Panc1 (cell line): ENCODE measurements around the gene KIF26B. TPM values are rescaled to one million over a fixed set of nuclear protein-coding genes. Genes with fewer than 3 reads are reported as not detected.

Experiments
- ATAC-seq: fragments of 200-7000 bp; cut with Tn5 transposase; 2 replicates; pipeline ENCODE4 v1.9.1; 2020; ENCODE audit warnings: mild to moderate bottlenecking, moderate library complexity
- BruUV-seq: library from RNA; stranded (reverse); fragments of 400-500 nt; replicated peaks from 2 replicates; lab custom pipeline; 2021; lab: Mats Ljungman, UMichigan
- CTCF ChIA-PET: fragments of 300-600 bp; sonication (Branson Sonifier 250); formaldehyde crosslinking; loops from one replicate; lab custom pipeline; 2022; ENCODE audit warnings: antibody characterized with exemption; lab: Charles Lee
- POLR2A ChIA-PET: fragments of 300-600 bp; sonication (Branson Sonifier 250); formaldehyde crosslinking; loops from one replicate; lab custom pipeline; 2022; ENCODE audit warnings: antibody characterized with exemption; lab: Charles Lee
- DNase-seq: peaks from one replicate; pipeline ENCODE4 v3.0.0-alpha.2; 2010; ENCODE audit warnings: low read depth, low spot score
- H3K27ac ChIP-seq: 2 replicates; pipeline ENCODE4 v1.5.1; 2011; ENCODE audit warnings: mild to moderate bottlenecking, low read length, inconsistent platforms
- H3K27me3 ChIP-seq: fragments of 200-500 bp; sonication (Bioruptor generic); 2 replicates; pipeline ENCODE4 v1.6.0; 2014; ENCODE audit warnings: low read length, inconsistent platforms; ENCODE audit not compliant: control insufficient read depth, insufficient read depth
- H3K36me3 ChIP-seq: fragments of 200-500 bp; sonication (Bioruptor generic); 2 replicates; pipeline ENCODE4 v1.5.1; 2014; ENCODE audit warnings: inconsistent platforms, mild to moderate bottlenecking, low read length, moderate library complexity; ENCODE audit not compliant: control insufficient read depth, insufficient read depth
- H3K4me1 ChIP-seq: 2 replicates; pipeline ENCODE4 v1.5.1; 2011; ENCODE audit warnings: inconsistent platforms, mild to moderate bottlenecking, low read length, moderate library complexity; ENCODE audit not compliant: control insufficient read depth, insufficient read depth
- H3K4me3 ChIP-seq, 2 experiments: 2 replicates each; pipeline ENCODE4 v1.5.1; 2011 to 2012; ENCODE audit warnings: low read depth in 2 of 2, low read length in 2 of 2, mild to moderate bottlenecking in 2 of 2, inconsistent platforms in 1 of 2, moderate library complexity in 1 of 2
- H3K9me3 ChIP-seq: fragments of 200-500 bp; sonication (Bioruptor generic); 2 replicates; pipeline ENCODE4 v1.5.1; 2014; ENCODE audit warnings: low read depth, mild to moderate bottlenecking, inconsistent platforms, low read length, moderate library complexity; ENCODE audit not compliant: control insufficient read depth, insufficient read depth
- POLR2AphosphoS5 ChIP-seq: IDR thresholded peaks from 2 replicates; pipeline ENCODE4 v1.6.1; 2012; ENCODE audit warnings: mild to moderate bottlenecking, low read depth, low read length, moderate library complexity
- REST ChIP-seq, 2 experiments: IDR thresholded peaks; 2 replicates each; pipeline ENCODE4 v1.6.1; 2011 to 2012; ENCODE audit warnings: low read depth in 2 of 2, control low read depth in 1 of 2, low read length in 1 of 2, mild to moderate bottlenecking in 1 of 2, moderate library complexity in 1 of 2; ENCODE audit not compliant: insufficient read depth in 1 of 2
- SIN3A ChIP-seq: IDR thresholded peaks from 2 replicates; pipeline ENCODE4 v1.6.1; 2012; ENCODE audit warnings: low read depth, mild to moderate bottlenecking, low read length, moderate library complexity, borderline replicate concordance; ENCODE audit not compliant: insufficient read depth
- TCF7L2 ChIP-seq: IDR thresholded peaks from 2 replicates; pipeline ENCODE4 v1.6.1; 2011; ENCODE audit warnings: mild to moderate bottlenecking, low read depth, low read length, inconsistent platforms
- in situ Hi-C: cut with HindIII; loops from 2 replicates; pipeline ENCODE4 v1.10.0; 2016; ENCODE audit warnings: low sequenced_read_pairs, low pct_unique_long_range_greater_than_20kb
- intact Hi-C: fragments of 100-400 bp; cut with micrococcal nuclease; formaldehyde crosslinking; loops from one replicate; pipeline ENCODE4 v1.10.0; 2022; ENCODE audit not compliant: unreplicated experiment
- total RNA-seq: library from RNA; stranded (reverse); gene quantifications from one replicate; pipeline ENCODE4 v1.2.1, GENCODE V29; 2021; ENCODE audit not compliant: unreplicated experiment
- TF ChIP-seq, protein P1 (sequence below): fragments of 450-650 bp; IDR thresholded peaks from 2 replicates; pipeline ENCODE4 v1.5.1; 2017; ENCODE audit warnings: mild to moderate bottlenecking

Gene KIF26B
- total RNA-seq, 1 experiment from 2014 or later = 0.33 TPM

DNA sequence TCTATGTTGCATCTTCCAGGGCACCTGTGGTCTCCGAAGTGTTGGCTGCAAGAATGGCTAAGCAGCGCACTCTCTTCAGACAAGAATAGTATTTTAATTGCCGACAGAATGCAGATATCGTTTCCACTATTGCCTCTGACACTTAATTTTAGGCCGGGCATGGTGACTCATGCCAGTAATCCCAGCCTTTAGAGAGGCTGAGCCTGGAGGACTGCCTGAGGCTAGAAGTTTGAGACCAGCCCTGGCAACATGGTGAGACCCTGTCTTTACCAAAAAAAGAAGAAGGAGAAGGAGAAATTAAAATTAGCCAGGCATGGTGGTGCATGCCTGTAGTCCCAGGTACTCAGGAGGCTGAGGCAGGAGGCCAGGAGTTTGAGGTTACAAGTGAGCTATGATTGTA is 306.9 kb downstream of the KIF26B start:
- Histone ChIP-seq H3K4me3 (no peak overlapping the region), H3K4me1 (no peaks in the 10 kb centered on the region), H3K36me3 (no peaks in the 10 kb centered on the region), H3K9me3 (no peaks in the 10 kb centered on the region), H3K27me3 (peaks cover 6% of the 10 kb centered on the region), H3K27ac (no peak overlapping the region)
- in situ Hi-C loops (no loop called here), intact Hi-C loops (no loop called here)
- POLR2A ChIA-PET = no interaction called here
- ATAC-seq = no peak
- CTCF ChIA-PET = no interaction called here
- no TSS peak for BruUV-seq
- TF ChIP-seq POLR2AphosphoS5 = no peak
- TF ChIP-seq TCF7L2 = no peak
- TF ChIP-seq, protein P1, sequence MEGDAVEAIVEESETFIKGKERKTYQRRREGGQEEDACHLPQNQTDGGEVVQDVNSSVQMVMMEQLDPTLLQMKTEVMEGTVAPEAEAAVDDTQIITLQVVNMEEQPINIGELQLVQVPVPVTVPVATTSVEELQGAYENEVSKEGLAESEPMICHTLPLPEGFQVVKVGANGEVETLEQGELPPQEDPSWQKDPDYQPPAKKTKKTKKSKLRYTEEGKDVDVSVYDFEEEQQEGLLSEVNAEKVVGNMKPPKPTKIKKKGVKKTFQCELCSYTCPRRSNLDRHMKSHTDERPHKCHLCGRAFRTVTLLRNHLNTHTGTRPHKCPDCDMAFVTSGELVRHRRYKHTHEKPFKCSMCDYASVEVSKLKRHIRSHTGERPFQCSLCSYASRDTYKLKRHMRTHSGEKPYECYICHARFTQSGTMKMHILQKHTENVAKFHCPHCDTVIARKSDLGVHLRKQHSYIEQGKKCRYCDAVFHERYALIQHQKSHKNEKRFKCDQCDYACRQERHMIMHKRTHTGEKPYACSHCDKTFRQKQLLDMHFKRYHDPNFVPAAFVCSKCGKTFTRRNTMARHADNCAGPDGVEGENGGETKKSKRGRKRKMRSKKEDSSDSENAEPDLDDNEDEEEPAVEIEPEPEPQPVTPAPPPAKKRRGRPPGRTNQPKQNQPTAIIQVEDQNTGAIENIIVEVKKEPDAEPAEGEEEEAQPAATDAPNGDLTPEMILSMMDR = no peak
- no peak for TF ChIP-seq REST (IDR thresholded peaks at IDR 0.05; ENCODE audit: insufficient read depth in 1 of 2, low read depth in 2 of 2, low read length in 1 of 2)
- no peak for TF ChIP-seq SIN3A
- DNase-seq = no peak

- TF ChIP-seq POLR2AphosphoS5 = no peak
- no peak for TF ChIP-seq REST (IDR thresholded peaks at IDR 0.05; ENCODE audit: insufficient read depth in 1 of 2, low read depth in 2 of 2, low read length in 1 of 2)
- TF ChIP-seq SIN3A = no peak
- TF ChIP-seq TCF7L2 = no peak
- TF ChIP-seq, protein P1 = no peak
- BruUV-seq = no TSS peak
- H3K36me3 ChIP-seq = no peaks in the 10 kb centered on the region
- in situ Hi-C loops = no loop called here
- H3K27ac ChIP-seq = no peak overlapping the region
- no peak for DNase-seq
- no peak for ATAC-seq
- H3K27me3 ChIP-seq = peaks cover 6% of the 10 kb centered on the region
- no peaks in the 10 kb centered on the region for H3K9me3 ChIP-seq
- ChIA-PET POLR2A (no interaction called here), CTCF (no interaction called here)
- no peak overlapping the region for H3K4me3 ChIP-seq
- no peaks in the 10 kb centered on the region for H3K4me1 ChIP-seq
- intact Hi-C loops = no loop called here
Observed at GRCh38 chr1:245462161-245462560, 307.4 kb downstream of the KIF26B start.
